HCT116 (cell line): ENCODE data around the gene SMOC1. TPM values are rescaled to one million over a fixed set of nuclear protein-coding genes. Genes with fewer than 3 reads are reported as not detected.

Experiments used
- ATAC-seq: fragments of 200-7000 bp; cut with Tn5 transposase; 2 replicates; pipeline ENCODE4 v1.9.1; 2020; ENCODE audit warnings: mild to moderate bottlenecking, moderate library complexity
- BruUV-seq: library from RNA; stranded (reverse); fragments of 400-500 nt; replicated peaks from 2 replicates; lab custom pipeline; 2021; lab: Mats Ljungman, UMichigan
- CTCF ChIA-PET: fragments of 300-600 bp; sonication (Branson Sonifier 250); formaldehyde crosslinking; loops from one replicate; lab custom pipeline; 2021; ENCODE audit warnings: antibody characterized with exemption; lab: Charles Lee
- POLR2A ChIA-PET: fragments of 300-600, 350-600 bp; sonication (Branson Sonifier 250); formaldehyde crosslinking; loops from one replicate; lab custom pipeline; 2021; ENCODE audit warnings: antibody characterized with exemption; lab: Charles Lee
- RAD21 ChIA-PET, 2 experiments: fragments of 300-600 bp; sonication (Branson Sonifier 250); formaldehyde crosslinking; loops; one replicate each; lab custom pipeline; 2023; ENCODE audit warnings: low total read pairs in 2 of 2; ENCODE audit not compliant: uncharacterized antibody in 2 of 2, unreplicated experiment in 2 of 2, low non-redundant PET in 1 of 2; lab: Charles Lee
- DNase-seq: peaks from one replicate; pipeline ENCODE4 v3.0.0-alpha.2; 2010; ENCODE audit warnings: low read depth, low spot score
- H2AFZ ChIP-seq: fragments of 200-600 bp; shearing (Covaris generic), sonication (generic); 2 replicates; pipeline ENCODE4 v1.6.1; 2017; ENCODE audit warnings: low read depth, mixed run types, mixed read lengths, antibody characterized with exemption, low read length; ENCODE audit not compliant: poor library complexity, severe bottlenecking
- H3K27ac ChIP-seq: 2 replicates; pipeline ENCODE4 v1.5.1; 2012; ENCODE audit warnings: low read depth, low read length
- H3K27me3 ChIP-seq: fragments of 200-600 bp; sonication (generic); 2 replicates; pipeline ENCODE4 v1.6.1; 2016; ENCODE audit warnings: mixed run types, low read length, mixed read lengths; ENCODE audit not compliant: insufficient read depth
- H3K36me3 ChIP-seq, 2 experiments: fragments of 200-500 bp in 1 of 2; fragments of 200-600 bp in 1 of 2; sonication (Bioruptor generic) in 1 of 2; sonication (generic) in 1 of 2; 2 replicates each; pipeline versions ENCODE4 v1.5.1 to v1.6.1; 2014 to 2016; ENCODE audit warnings: low read length in 2 of 2, inconsistent platforms in 1 of 2, mixed read lengths in 1 of 2, mixed run types in 1 of 2; ENCODE audit not compliant: insufficient read depth in 2 of 2, control insufficient read depth in 1 of 2
- H3K4me1 ChIP-seq, 2 experiments: fragments of 200-600 bp in 1 of 2; sonication (generic) in 1 of 2; 2 replicates each; pipeline versions ENCODE4 v1.5.1 to v1.6.1; 2012 to 2017; ENCODE audit warnings: low read length in 2 of 2, inconsistent platforms in 1 of 2, mild to moderate bottlenecking in 1 of 2, mixed read lengths in 1 of 2, mixed run types in 1 of 2, moderate library complexity in 1 of 2; ENCODE audit not compliant: insufficient read depth in 2 of 2, control insufficient read depth in 1 of 2
- H3K4me2 ChIP-seq: fragments of 200-600 bp; sonication (generic); 2 replicates; pipeline ENCODE4 v1.6.1; 2017; ENCODE audit warnings: mixed run types, low read length, mixed read lengths
- H3K4me3 ChIP-seq, 2 experiments: fragments of 200-600 bp in 1 of 2; sonication (generic) in 1 of 2; replicated peaks in 1 of 2; 2 replicates each; pipeline ENCODE4 v1.5.1; 2011 to 2016; ENCODE audit warnings: low read length in 2 of 2, control low read depth in 1 of 2, low read depth in 1 of 2, mild to moderate bottlenecking in 1 of 2, mixed read lengths in 1 of 2, mixed run types in 1 of 2
- H3K79me2 ChIP-seq: fragments of 200-600 bp; sonication (generic); 2 replicates; pipeline ENCODE4 v1.6.1; 2017; ENCODE audit warnings: mild to moderate bottlenecking, mixed run types, low read length, moderate library complexity, mixed read lengths; ENCODE audit not compliant: insufficient read depth
- H3K9ac ChIP-seq: fragments of 200-600 bp; sonication (generic); 2 replicates; pipeline ENCODE4 v1.6.1; 2016; ENCODE audit warnings: low read length, mixed read lengths
- H3K9me2 ChIP-seq: fragments of 200-600 bp; sonication (generic), shearing (Covaris generic); 2 replicates; pipeline ENCODE4 v1.6.1; 2017; ENCODE audit warnings: mixed run types, mild to moderate bottlenecking, moderate library complexity; ENCODE audit not compliant: insufficient read depth
- H3K9me3 ChIP-seq, 2 experiments: fragments of 200-500 bp in 1 of 2; fragments of 200-600 bp in 1 of 2; sonication (Bioruptor generic) in 1 of 2; sonication (generic) in 1 of 2; 2 replicates each; pipeline ENCODE4 v1.6.1; 2014 to 2017; ENCODE audit warnings: low read length in 2 of 2, mixed read lengths in 2 of 2, inconsistent platforms in 1 of 2, low read depth in 1 of 2, mild to moderate bottlenecking in 1 of 2, mixed run types in 1 of 2, moderate library complexity in 1 of 2; ENCODE audit not compliant: control insufficient read depth in 1 of 2, insufficient read depth in 1 of 2
- H4K20me1 ChIP-seq: fragments of 200-600 bp; sonication (generic), shearing (Covaris generic); 2 replicates; pipeline ENCODE4 v1.6.1; 2017; ENCODE audit warnings: mixed run types, mild to moderate bottlenecking, moderate library complexity; ENCODE audit not compliant: insufficient read depth
- CBX3 ChIP-seq: IDR thresholded peaks from 2 replicates; pipeline ENCODE4 v1.6.1; 2012; ENCODE audit warnings: low read depth
- ELF1 ChIP-seq: IDR thresholded peaks from 2 replicates; pipeline ENCODE4 v1.6.1; 2012; ENCODE audit warnings: low read depth, borderline replicate concordance
- FOSL1 ChIP-seq: IDR thresholded peaks from 2 replicates; pipeline ENCODE4 v1.6.1; 2012; ENCODE audit warnings: low read depth
- POLR2AphosphoS5 ChIP-seq: IDR thresholded peaks from 2 replicates; pipeline ENCODE4 v1.6.1; 2011; ENCODE audit warnings: mild to moderate bottlenecking, low read depth, low read length, moderate library complexity
- SRF ChIP-seq: IDR thresholded peaks from 2 replicates; pipeline ENCODE4 v1.6.1; 2012; ENCODE audit warnings: low read depth
- ZNF274 ChIP-seq: fragments of 200-500 bp; sonication (Bioruptor generic); IDR thresholded peaks from 2 replicates; pipeline ENCODE4 v1.6.1; 2014; ENCODE audit warnings: mild to moderate bottlenecking, low read depth, low read length, inconsistent platforms
- intact Hi-C: fragments of 100-400 bp; cut with micrococcal nuclease; formaldehyde crosslinking; loops from 2 replicates; pipeline ENCODE4 v1.10.0; 2022
- total RNA-seq: library from RNA; stranded (reverse); gene quantifications from one replicate; pipeline ENCODE4 v1.2.1, GENCODE V29; 2021; ENCODE audit not compliant: unreplicated experiment
- TF ChIP-seq, protein P1 (sequence below), 3 experiments: fragments of 200-600 bp in 1 of 3; sonication (generic) in 1 of 3; IDR thresholded peaks in 2 of 3; conservative IDR thresholded peaks in 1 of 3; 2 replicates each; pipeline ENCODE4 v1.5.1; 2012 to 2017; ENCODE audit warnings: low read depth in 2 of 3, low read length in 2 of 3, antibody characterized with exemption in 1 of 3, borderline replicate concordance in 1 of 3, control low read depth in 1 of 3, mild to moderate bottlenecking in 1 of 3, mixed read lengths in 1 of 3, mixed run types in 1 of 3, moderate library complexity in 1 of 3; ENCODE audit not compliant: insufficient read depth in 1 of 3

Gene SMOC1
- total RNA-seq, 1 experiment from 2014 or later: not detected

DNA sequence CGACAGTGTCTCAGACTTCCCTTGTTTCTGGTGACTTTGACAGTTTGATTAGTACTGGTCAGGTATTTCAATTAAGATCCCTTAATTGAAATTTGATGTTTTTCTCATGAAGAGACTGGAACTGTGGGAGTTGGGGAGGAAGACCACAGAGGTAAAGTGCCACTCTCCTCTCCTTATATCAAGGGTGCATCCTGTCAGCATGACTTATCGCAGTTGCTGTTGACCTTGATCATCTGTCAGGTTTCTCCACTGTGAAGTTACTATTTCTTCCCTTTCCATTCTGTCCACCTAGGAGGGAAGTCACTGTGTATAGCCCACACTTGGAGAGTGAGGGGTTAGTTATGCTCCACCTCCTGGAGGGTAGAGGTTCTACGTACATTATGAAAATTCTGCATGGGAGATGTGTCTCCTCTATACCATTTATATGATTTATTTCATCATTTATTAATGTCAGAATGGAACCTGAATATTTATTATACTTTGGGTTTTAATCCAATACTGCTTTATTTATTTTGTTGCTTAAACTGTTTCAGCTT lies 40.3 kb upstream of the SMOC1 start:
- Histone ChIP-seq H3K79me2 (no peaks in the 10 kb centered on the region), H3K27me3 (peaks cover 40% of the 10 kb centered on the region), H3K36me3 (no peaks in the 10 kb centered on the region), H3K27ac (no peak overlapping the region), H3K9me3 (no peaks in the 10 kb centered on the region), H3K4me3 (no peak overlapping the region), H3K9ac (no peak overlapping the region), H3K4me2 (no peak overlapping the region), H3K9me2 (no peaks in the 10 kb centered on the region), H2AFZ (no peak overlapping the region), H3K4me1 (no peaks in the 10 kb centered on the region), H4K20me1 (no peaks in the 10 kb centered on the region)
- CTCF ChIA-PET: no interaction called here
- no peak for DNase-seq
- BruUV-seq: no TSS peak
- intact Hi-C loops: no loop called here
- ATAC-seq: peak; percentile 68
- TF ChIP-seq, protein P1, sequence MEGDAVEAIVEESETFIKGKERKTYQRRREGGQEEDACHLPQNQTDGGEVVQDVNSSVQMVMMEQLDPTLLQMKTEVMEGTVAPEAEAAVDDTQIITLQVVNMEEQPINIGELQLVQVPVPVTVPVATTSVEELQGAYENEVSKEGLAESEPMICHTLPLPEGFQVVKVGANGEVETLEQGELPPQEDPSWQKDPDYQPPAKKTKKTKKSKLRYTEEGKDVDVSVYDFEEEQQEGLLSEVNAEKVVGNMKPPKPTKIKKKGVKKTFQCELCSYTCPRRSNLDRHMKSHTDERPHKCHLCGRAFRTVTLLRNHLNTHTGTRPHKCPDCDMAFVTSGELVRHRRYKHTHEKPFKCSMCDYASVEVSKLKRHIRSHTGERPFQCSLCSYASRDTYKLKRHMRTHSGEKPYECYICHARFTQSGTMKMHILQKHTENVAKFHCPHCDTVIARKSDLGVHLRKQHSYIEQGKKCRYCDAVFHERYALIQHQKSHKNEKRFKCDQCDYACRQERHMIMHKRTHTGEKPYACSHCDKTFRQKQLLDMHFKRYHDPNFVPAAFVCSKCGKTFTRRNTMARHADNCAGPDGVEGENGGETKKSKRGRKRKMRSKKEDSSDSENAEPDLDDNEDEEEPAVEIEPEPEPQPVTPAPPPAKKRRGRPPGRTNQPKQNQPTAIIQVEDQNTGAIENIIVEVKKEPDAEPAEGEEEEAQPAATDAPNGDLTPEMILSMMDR (IDR thresholded peaks at IDR 0.05 in 2 of 3, conservative IDR thresholded peaks at IDR 0.05 in 1 of 3; ENCODE audit: borderline replicate concordance in 1 of 3, insufficient read depth in 1 of 3, low read depth in 2 of 3, low read length in 2 of 3): peak in 1 of 3 experiments; percentile 14; a peak in 1 of 6 replicates
- no peak for TF ChIP-seq FOSL1
- POLR2A ChIA-PET: no interaction called here
- RAD21 ChIA-PET: no interaction called here

DNA sequence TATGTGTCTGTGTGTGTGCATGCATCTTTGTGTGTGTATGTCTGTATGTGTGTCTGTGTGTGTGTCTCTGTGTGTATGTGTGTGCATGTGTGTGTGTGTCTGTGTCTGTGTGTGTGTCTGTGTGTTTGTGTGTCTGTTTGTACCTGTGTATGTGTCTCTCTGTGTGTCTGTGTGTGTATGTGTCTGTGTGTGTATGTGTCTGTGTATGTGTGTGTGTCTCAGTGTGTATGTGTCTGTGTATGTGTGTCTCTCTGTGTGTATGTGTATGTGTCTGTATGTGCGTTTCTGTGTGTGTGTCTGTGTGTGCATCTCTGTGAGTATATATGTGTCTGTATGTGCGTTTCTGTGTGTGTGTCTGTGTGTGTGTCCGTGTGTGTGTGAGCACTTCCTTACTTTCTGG lies 39.6 kb upstream of the SMOC1 start:
- Histone ChIP-seq H3K79me2 (no peaks in the 10 kb centered on the region), H3K4me2 (no peak overlapping the region), H3K4me3 (no peak overlapping the region), H3K36me3 (no peaks in the 10 kb centered on the region), H3K27ac (no peak overlapping the region), H3K9me2 (no peaks in the 10 kb centered on the region), H3K9ac (no peak overlapping the region), H3K9me3 (no peaks in the 10 kb centered on the region), H2AFZ (no peak overlapping the region), H3K4me1 (no peaks in the 10 kb centered on the region)
- ChIA-PET POLR2A (no interaction called here), RAD21 (no interaction called here)
- ATAC-seq (no peak), DNase-seq (no peak)
- BruUV-seq: no TSS peak
- intact Hi-C loops: no loop called here
- TF ChIP-seq ZNF274 (no peak), POLR2AphosphoS5 (no peak), ELF1 (no peak), CBX3 (no peak), SRF (no peak)
- TF ChIP-seq, protein P1 (IDR thresholded peaks at IDR 0.05 in 2 of 3, conservative IDR thresholded peaks at IDR 0.05 in 1 of 3; ENCODE audit: borderline replicate concordance in 1 of 3, insufficient read depth in 1 of 3, low read depth in 2 of 3, low read length in 2 of 3): no peak
- TF ChIP-seq, all 23 proteins: peak for 0
- CTCF ChIA-PET: no interaction called here
- H3K27me3 ChIP-seq: peaks cover 46% of the 10 kb centered on the region
- H4K20me1 ChIP-seq: no peaks in the 10 kb centered on the region
